Neutrophil (primary cell): ENCODE data around the gene USP36.

Experiments used
- H3K27ac ChIP-seq: fragments of 200-600 bp; sonication (generic); 2 replicates; pipeline ENCODE4 v1.5.1; 2016; ENCODE audit warnings: mild to moderate bottlenecking, moderate library complexity
- H3K27me3 ChIP-seq: fragments of 200-600 bp; sonication (generic); 2 replicates; pipeline ENCODE4 v1.6.0; 2016; ENCODE audit warnings: mild to moderate bottlenecking
- H3K36me3 ChIP-seq: fragments of 200-600 bp; sonication (generic); 2 replicates; pipeline ENCODE4 v1.5.1; 2017
- H3K4me1 ChIP-seq, 2 experiments: fragments of 200-600 bp in 1 of 2; sonication (generic) in 1 of 2; 1 replicate in 1 of 2; 2 replicates in 1 of 2; pipeline versions ENCODE4 v1.5.1 to v1.6.1; 2013 to 2016; ENCODE audit warnings: low read depth in 1 of 2, low read length in 1 of 2, mild to moderate bottlenecking in 1 of 2, moderate library complexity in 1 of 2; ENCODE audit not compliant: control insufficient read depth in 1 of 2, insufficient read depth in 1 of 2
- H3K4me3 ChIP-seq, 2 experiments: fragments of 200-600 bp in 1 of 2; sonication (generic) in 1 of 2; 1 replicate in 1 of 2; 2 replicates in 1 of 2; pipeline ENCODE4 v1.5.1; 2013 to 2016; ENCODE audit warnings: low read depth in 1 of 2, low read length in 1 of 2, mild to moderate bottlenecking in 1 of 2, moderate library complexity in 1 of 2
- H3K9me3 ChIP-seq: fragments of 200-600 bp; sonication (generic); 2 replicates; pipeline ENCODE4 v1.5.1; 2016
- CTCF ChIP-seq: fragments of 200-600 bp; sonication (generic); IDR thresholded peaks from 2 replicates; pipeline ENCODE4 v1.5.1; 2016; ENCODE audit warnings: antibody characterized with exemption

Gene USP36

GRCh38 chr17:78884876-78885667, 44.5 kb upstream of the USP36 start:
- Histone ChIP-seq H3K27me3 (no peaks in the 10 kb centered on the region), H3K4me1 (peaks cover 100% of the 10 kb centered on the region in 2 experiments), H3K4me3 (peak overlapping the region; percentile 58 to 63), H3K36me3 (peaks cover 14% of the 10 kb centered on the region), H3K9me3 (no peaks in the 10 kb centered on the region), H3K27ac (peak overlapping the region; percentile 93)
- TF ChIP-seq CTCF, result no peak

GRCh38 chr17:78884148-78884825, 43.7 kb upstream of the USP36 start:
- no peaks in the 10 kb centered on the region for H3K9me3 ChIP-seq
- H3K4me3 ChIP-seq, result peak overlapping the region; percentile 58 to 63
- peak overlapping the region; percentile 93 for H3K27ac ChIP-seq
- H3K4me1 ChIP-seq, result peaks cover 100% of the 10 kb centered on the region in 2 experiments
- H3K36me3 ChIP-seq, result peaks cover 14% of the 10 kb centered on the region
- no peaks in the 10 kb centered on the region for H3K27me3 ChIP-seq
- TF ChIP-seq CTCF, result no peak

GRCh38 chr17:78883533-78884131, 43.0 kb upstream of the USP36 start:
- Histone ChIP-seq H3K27ac (peak overlapping the region; percentile 93), H3K9me3 (no peaks in the 10 kb centered on the region), H3K4me3 (peak overlapping the region; percentile 58 to 63), H3K4me1 (peaks cover 100% of the 10 kb centered on the region in 2 experiments), H3K27me3 (no peaks in the 10 kb centered on the region), H3K36me3 (peaks cover 14% of the 10 kb centered on the region)
- TF ChIP-seq CTCF, result peak; percentile 31

- peaks cover 100% of the 10 kb centered on the region in 2 experiments for H3K4me1 ChIP-seq
- no peaks in the 10 kb centered on the region for H3K9me3 ChIP-seq
- H3K27ac ChIP-seq, result peak overlapping the region; percentile 93
- peak overlapping the region; percentile 58 to 63 for H3K4me3 ChIP-seq
- no peak for TF ChIP-seq CTCF
- H3K27me3 ChIP-seq, result no peaks in the 10 kb centered on the region
- H3K36me3 ChIP-seq, result peaks cover 18% of the 10 kb centered on the region
These were observed 42.5 kb upstream of the USP36 start for GRCh38 chr17:78883089-78883532.

- no peak for TF ChIP-seq CTCF
- Histone ChIP-seq H3K9me3 (no peaks in the 10 kb centered on the region), H3K4me3 (peak overlapping the region; percentile 58 to 63), H3K4me1 (peaks cover 98 to 99% of the 10 kb centered on the region in 2 experiments), H3K27me3 (no peaks in the 10 kb centered on the region), H3K36me3 (peaks cover 23% of the 10 kb centered on the region), H3K27ac (peak overlapping the region; percentile 93)
These were observed 42.0 kb upstream of the USP36 start for GRCh38 chr17:78882540-78883088.
